Right ventricle myocardium superior (tissue), 1 donor: Measurements from ENCODE around the gene SULT1C4. TPM values are rescaled to one million over a fixed set of nuclear protein-coding genes. Genes with fewer than 3 reads are reported as not detected.

ENCODE experiments used
- total RNA-seq: library from RNA; stranded (reverse); fragmentation: NEBNext Ultra II Directional; extraction: Animal tissue kit (Norgen Biotek cat#: 25700); gene quantifications from one replicate; pipeline ENCODE4 v1.2.1, GENCODE V29; 2021
- donor health status: DM: no; HTN: yes; CAD: no; lungs with severe emphysema.

SULT1C4 gene
- total RNA-seq, 1 donor from 2014 or later, result 2.7 TPM

Other genes with a start within 250 kb of the SULT1C4 start
- not detected for gene SULT1C3, start 138.0 kb upstream of the SULT1C4 start, total RNA-seq
- 0.48 TPM for gene SULT1C2, start 89.1 kb upstream of the SULT1C4 start, total RNA-seq
- 22.7 TPM for gene GCC2, start 71.3 kb downstream of the SULT1C4 start, total RNA-seq
- 75.7 TPM for gene LIMS1, start 156.5 kb downstream of the SULT1C4 start, total RNA-seq